DMS53 treated with DMSO at 0.1 percent for 48 hours (cell line): Measurements from ENCODE around the gene DMRTA1.
"Not testable (repeated sequence)": the region's sequence is repeated elsewhere in the genome, so short reads cannot be mapped to it uniquely, and the experiment has no call there.

ENCODE experiments used
- DNase-seq: peaks from one replicate; lab custom pipeline; 2025; ENCODE audit not compliant: unreplicated experiment; lab: John Stamatoyannopoulos, UW

Gene DMRTA1

GRCh38 chr9:22457448-22457847, 10.8 kb downstream of the DMRTA1 start:
- DNase-seq = peak; percentile 37

- DNase-seq = no peak
These were observed 16.6 kb downstream of the DMRTA1 start for GRCh38 chr9:22463205-22463604.

GRCh38 chr9:22469928-22470544, 23.4 kb downstream of the DMRTA1 start:
- DNase-seq = peak; percentile 61

GRCh38 chr9:22481566-22481965, 34.9 kb downstream of the DMRTA1 start:
- no peak for DNase-seq

- no peak for DNase-seq
These were observed 37.0 kb downstream of the DMRTA1 start for GRCh38 chr9:22483528-22484070.

- not testable (repeated sequence) for DNase-seq
These were observed 49.6 kb downstream of the DMRTA1 start for GRCh38 chr9:22496197-22496596.
